GM12891 (cell line): ENCODE results near the gene SMAD1.

Experiments
- DNase-seq: peaks from one replicate; pipeline ENCODE4 v3.0.0; 2011; ENCODE audit warnings: low spot score; ENCODE audit not compliant: insufficient read length
- FAIRE-seq: peaks from 2 replicates; lab custom pipeline; 2011; peaks lifted over from hg19 to GRCh38; lab: Jason Lieb, UNC
- PAX5 ChIP-seq: IDR thresholded peaks from 2 replicates; pipeline ENCODE4 v1.6.1; 2011; ENCODE audit warnings: low read length, moderate library complexity, mild to moderate bottlenecking; ENCODE audit not compliant: insufficient read depth, severe bottlenecking
- POLR2A ChIP-seq: IDR thresholded peaks from 2 replicates; pipeline ENCODE4 v1.6.1; 2011; ENCODE audit warnings: low read depth, low read length, control low read depth
- POLR2AphosphoS5 ChIP-seq: IDR thresholded peaks from 2 replicates; pipeline ENCODE4 v1.6.1; 2011; ENCODE audit warnings: low read depth, low read length, control low read depth
- POU2F2 ChIP-seq: IDR thresholded peaks from 2 replicates; pipeline ENCODE4 v1.6.1; 2011; ENCODE audit warnings: low read depth, mild to moderate bottlenecking, control low read depth, low read length, moderate library complexity
- SPI1 ChIP-seq: IDR thresholded peaks from 2 replicates; pipeline ENCODE4 v1.6.1; 2011; ENCODE audit warnings: low read depth, low read length, control low read depth
- TAF1 ChIP-seq: IDR thresholded peaks from 2 replicates; pipeline ENCODE4 v1.6.1; 2011; ENCODE audit warnings: low read depth, low read length, control low read depth

The SMAD1 gene

GRCh38 chr4:145545538-145546174 lies 64.0 kb downstream of the SMAD1 start:
- TF ChIP-seq POLR2AphosphoS5, result no peak
- no peak for TF ChIP-seq SPI1
- TF ChIP-seq POLR2A, result no peak
- no peak for TF ChIP-seq PAX5
- no peak for TF ChIP-seq POU2F2
- no peak for TF ChIP-seq TAF1
- no peak for DNase-seq
- peak; percentile 28 for FAIRE-seq

- peak; percentile 82 for FAIRE-seq
- no peak for TF ChIP-seq PAX5
- no peak for TF ChIP-seq POLR2A
- TF ChIP-seq TAF1, result no peak
- no peak for TF ChIP-seq POU2F2
- no peak for TF ChIP-seq SPI1
- no peak for TF ChIP-seq POLR2AphosphoS5
- no peak for DNase-seq
Observed at GRCh38 chr4:145546175-145546915, 64.7 kb downstream of the SMAD1 start.

GRCh38 chr4:145551660-145552059 lies 70.0 kb downstream of the SMAD1 start:
- TF ChIP-seq POU2F2 (no peak), POLR2A (no peak), PAX5 (no peak)
- FAIRE-seq, result no peak
- no peak for DNase-seq

GRCh38 chr4:145552181-145552822 lies 70.6 kb downstream of the SMAD1 start:
- TF ChIP-seq SPI1 (peak; percentile 66), POLR2AphosphoS5 (no peak)
- no peak for FAIRE-seq
- DNase-seq, result no peak

GRCh38 chr4:145553375-145553774 lies 71.7 kb downstream of the SMAD1 start:
- FAIRE-seq (peak; percentile 71), DNase-seq (no peak)
- TF ChIP-seq SPI1 (no peak), PAX5 (no peak), POLR2AphosphoS5 (no peak), POU2F2 (no peak), POLR2A (no peak), TAF1 (no peak)

DNA sequence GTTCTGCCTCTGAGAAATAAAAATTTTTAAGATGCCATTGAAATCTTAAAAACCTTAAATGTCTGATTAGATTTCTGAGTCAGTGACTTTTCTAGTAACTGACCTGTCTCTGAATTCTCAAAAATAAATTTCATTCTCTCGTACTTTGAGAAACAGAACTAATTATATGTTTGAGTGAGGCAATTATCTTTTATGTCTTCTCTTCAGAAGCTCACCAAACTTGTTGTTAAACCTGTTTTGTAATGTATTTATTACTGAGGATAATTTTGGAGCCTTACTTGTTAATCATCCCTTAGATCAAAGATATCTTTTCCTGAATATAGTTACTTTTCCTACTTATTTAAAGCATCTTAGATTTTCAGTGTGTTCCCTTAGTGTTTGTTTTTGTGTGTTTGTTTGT lies 73.0 kb downstream of the SMAD1 start:
- no peak for DNase-seq
- no peak for TF ChIP-seq TAF1
- FAIRE-seq, result no peak

GRCh38 chr4:145557720-145558119 lies 76.1 kb downstream of the SMAD1 start:
- peak; percentile 16 for DNase-seq
- TF ChIP-seq PAX5, result no peak
- TF ChIP-seq POU2F2, result no peak
- TF ChIP-seq SPI1, result no peak
- TF ChIP-seq POLR2A, result no peak
- no peak for TF ChIP-seq POLR2AphosphoS5
- TF ChIP-seq TAF1, result no peak
- FAIRE-seq, result peak; percentile 47

GRCh38 chr4:145563293-145563985 lies 81.8 kb downstream of the SMAD1 start:
- TF ChIP-seq SPI1, result no peak
- TF ChIP-seq POU2F2, result no peak
- no peak for TF ChIP-seq POLR2A
- no peak for TF ChIP-seq PAX5
- TF ChIP-seq POLR2AphosphoS5, result no peak
- TF ChIP-seq TAF1, result no peak
- DNase-seq (no peak), FAIRE-seq (no peak)

- TF ChIP-seq POLR2A (no peak), TAF1 (no peak), POLR2AphosphoS5 (no peak), SPI1 (no peak), POU2F2 (no peak), PAX5 (no peak)
- no peak for DNase-seq
- FAIRE-seq, result no peak
Observed at GRCh38 chr4:145564540-145564939, 82.9 kb downstream of the SMAD1 start.
